NOMO-1 treated with dmso at 0.1 percent for 144 hours (cell line): Measurements from ENCODE around the gene P2RX1.
A peak's percentile ranks its signal among the peaks of the same experiment; 100 is the strongest.

Source experiments
- DNase-seq: peaks from one replicate; lab custom pipeline; 2025; ENCODE audit not compliant: unreplicated experiment; lab: John Stamatoyannopoulos, UW

P2RX1 gene

DNA sequence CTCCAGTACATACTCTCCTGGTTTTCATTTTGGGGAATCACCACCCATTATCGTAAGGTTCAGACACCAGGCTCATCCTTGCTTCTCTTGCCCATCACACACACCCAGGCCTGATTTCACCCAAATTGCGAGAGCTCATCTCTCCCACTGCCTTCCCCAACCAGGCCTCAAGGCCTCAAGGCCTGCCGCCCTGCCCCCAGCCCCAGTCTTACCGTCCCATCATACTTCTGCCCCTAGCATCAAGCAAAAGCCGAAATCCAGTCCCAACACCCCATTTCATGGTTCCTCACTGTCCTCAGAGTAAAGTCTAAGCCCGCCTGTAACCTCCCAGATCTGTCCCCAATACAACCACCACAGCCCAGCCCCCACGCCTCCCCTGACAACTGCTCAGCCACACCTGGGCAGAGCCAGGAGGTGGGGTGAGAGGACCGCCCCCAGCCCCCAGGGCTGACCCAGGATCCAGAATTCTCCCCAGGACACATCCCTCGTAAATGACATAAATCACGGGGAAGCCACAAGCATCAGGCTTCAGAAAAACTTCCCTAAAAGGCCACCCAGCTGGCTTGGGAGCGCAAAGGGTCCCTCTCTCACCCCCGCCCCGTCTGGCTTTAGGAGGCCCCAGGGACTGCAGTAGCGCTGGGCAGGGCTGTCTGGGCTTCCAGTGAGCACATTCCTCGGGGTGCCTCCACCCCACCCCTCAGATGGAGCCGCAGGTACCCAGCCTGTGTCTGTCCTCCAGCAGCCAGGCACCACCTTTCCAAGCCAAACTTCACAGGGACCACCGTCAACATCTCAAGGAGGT lies 9.6 kb upstream of the P2RX1 start:
- DNase-seq, result no peak

DNA sequence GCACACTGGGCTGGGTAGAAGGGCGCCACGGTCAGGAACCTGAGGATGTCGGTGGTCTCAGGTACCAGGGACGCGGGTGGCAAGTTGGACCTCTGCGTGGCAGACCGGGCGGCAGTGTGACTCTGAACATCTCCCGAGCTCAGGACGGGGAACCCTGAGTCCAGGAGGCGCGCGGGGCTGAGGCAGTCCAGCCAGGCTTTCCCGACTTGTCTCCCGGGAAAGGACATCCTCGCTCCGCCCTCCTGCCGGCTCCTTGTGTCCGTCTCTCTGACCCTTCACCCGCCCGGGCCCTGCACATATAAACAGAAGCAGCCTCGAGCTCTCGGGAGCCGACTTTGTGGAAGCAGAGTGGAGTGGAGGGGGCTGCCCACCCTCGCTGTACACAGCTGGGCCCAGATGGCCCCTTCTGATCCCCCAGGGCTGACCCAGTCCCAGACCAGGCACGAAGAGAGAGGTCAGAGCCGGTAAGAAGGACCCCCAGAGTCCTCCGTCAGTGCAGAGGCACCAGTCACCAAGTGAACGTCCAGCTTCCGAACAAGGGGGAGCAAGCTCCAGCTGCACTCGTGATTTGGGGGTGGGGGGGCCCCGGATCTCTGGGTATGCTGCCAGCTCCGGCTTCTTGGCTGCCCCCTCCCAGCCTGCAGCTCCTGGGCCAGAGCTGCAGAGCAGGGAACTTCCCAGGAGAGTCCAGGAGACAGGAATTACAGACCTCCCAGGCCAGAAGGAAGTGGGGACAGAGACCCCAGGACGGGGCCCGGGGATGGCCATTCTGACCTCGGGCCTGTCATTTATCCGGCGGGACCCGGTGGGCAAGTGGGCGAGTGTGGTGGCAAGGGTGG lies 8.5 kb upstream of the P2RX1 start:
- no peak for DNase-seq

DNA sequence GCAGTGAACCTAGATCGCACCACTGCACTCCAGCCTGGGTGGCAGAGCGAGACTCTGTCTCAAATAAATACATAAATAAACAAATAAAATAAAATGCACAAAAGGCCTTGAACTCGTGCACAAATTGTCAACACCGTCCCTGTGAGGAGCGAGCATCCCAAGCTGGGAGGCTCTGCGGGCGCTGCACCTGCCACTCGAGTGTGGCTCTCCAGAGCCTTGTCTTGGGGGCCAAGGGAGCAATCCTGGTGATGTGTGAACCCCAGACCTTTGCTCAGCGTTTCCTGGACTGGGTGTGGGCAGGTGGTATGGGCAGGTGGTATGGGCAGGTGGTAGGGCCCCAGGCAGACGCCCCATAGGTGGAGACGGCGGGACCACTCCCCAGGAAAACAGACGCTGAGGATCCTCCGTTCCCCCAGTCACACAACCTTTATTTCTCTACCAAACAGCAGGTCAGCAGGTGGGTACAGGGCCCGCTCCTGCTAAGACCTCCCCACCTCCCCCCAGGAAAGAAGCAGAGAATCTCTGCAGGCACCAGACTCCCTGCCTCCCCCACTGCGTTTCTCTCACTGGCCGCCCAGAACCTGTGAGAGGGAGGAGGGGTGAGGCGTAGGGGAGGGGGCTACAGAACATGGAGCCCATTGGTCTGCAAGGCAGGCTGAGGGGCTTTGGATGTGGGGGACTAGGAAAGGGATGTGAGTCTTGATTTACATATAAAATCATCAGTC lies 7.4 kb upstream of the P2RX1 start:
- DNase-seq, result no peak

DNA sequence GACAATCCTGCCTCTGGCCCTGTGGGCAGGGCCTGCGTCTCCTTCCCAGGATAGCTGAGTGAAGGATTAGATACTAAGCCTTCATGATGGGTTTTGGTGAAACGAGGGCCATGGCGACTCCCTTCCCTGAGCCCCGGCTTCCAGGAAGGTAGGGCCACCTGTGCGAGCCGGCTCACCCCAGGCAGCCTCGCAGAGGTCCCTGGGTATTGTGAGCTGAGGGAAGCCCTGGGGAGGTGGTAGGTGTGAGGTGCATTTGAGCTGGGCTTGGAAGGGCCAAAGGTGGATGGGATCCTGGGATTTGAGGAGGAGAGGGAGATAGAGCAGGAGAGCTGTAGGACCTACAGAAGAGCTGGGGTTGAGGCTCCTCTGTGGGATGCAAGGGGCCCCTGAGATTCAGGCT lies 6.5 kb upstream of the P2RX1 start:
- DNase-seq, result no peak

DNA sequence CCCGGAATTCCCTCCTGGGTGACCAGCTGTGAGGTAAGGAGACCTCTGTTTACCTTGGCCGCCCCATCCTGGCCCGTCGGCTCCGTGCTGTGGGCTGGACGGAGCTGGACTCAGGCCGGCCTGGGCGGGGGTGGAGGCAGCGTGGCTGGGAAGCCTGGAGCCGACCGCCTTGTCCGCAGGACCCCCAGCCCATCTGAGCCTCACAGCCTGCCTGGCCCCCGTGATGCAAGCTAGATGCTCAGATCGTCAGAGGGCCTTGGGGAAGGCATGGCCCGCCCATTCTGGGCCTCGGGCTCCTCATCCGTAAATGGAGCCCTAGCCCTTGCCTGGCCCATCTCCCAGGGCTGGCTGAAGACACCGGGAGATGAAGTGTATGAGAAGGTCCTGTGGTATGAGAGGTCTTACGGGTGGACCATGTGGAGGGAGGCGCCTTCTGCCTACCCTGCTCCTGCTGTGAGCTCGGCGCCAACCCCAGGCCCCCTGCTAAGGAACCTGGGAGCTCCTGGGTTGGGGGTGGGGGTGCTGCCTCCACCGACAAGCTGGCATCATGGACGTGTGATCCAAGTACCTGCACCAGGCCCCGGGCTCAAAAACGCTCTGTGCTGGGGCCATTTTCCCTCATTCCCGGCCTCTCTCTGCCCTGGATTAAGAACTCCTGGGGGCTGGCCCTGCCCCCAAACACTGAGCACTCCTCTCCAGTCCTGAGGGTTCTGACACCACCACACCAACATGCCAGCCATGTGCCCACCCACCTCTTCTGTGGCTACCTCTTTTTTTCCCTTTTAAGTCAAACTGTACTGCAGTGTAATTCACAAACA lies 5.4 kb upstream of the P2RX1 start:
- DNase-seq, result no peak

DNA sequence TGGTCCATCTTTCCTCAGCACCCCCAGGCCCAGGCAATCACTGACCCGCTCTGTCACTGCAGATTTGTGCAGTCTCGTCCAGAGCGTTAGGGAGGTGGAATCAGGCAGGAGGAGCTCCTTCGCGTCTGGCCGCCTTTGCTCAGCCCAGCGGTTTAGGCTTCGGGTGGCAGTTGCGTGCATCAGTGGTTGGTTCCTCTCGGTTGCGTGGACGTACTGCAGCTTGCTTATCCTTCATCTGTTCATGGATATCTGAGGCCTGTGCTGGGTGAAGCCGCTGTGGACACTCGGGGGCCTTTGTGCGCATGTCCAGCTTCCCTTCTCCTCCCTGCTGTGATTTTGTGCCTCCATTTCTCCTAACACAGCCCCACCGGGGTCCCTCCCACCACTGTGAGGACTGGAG lies 4.7 kb upstream of the P2RX1 start:
- DNase-seq, result no peak

DNA sequence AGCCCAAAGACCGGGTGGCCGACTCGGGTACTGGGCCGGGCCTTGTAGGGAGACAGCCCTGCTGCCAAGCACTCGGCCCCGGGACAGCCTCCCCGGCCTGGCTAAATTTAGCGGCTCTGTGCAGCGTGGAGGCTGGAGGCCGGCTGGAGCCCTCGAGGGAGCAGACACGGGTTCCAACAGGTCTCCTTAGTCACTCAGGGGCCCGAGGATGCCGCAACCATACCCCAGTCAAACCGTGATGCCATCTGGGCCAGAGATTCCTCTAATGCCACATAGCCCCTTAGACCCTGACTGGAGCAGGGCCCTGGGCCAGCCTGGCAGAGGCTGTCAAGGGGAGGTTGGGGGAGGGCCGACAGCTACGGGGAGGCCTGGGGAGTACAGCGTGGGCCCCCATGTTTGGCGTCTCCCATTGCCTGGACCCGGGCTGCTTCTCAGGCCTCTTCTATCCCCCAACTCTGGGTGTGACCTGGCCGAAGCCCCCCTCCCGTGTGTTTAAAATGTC lies 2.9 kb upstream of the P2RX1 start:
- no peak for DNase-seq

- no peak for DNase-seq
Measured at GRCh38 chr17:3918372-3919122, 2.3 kb upstream of the P2RX1 start.

DNA sequence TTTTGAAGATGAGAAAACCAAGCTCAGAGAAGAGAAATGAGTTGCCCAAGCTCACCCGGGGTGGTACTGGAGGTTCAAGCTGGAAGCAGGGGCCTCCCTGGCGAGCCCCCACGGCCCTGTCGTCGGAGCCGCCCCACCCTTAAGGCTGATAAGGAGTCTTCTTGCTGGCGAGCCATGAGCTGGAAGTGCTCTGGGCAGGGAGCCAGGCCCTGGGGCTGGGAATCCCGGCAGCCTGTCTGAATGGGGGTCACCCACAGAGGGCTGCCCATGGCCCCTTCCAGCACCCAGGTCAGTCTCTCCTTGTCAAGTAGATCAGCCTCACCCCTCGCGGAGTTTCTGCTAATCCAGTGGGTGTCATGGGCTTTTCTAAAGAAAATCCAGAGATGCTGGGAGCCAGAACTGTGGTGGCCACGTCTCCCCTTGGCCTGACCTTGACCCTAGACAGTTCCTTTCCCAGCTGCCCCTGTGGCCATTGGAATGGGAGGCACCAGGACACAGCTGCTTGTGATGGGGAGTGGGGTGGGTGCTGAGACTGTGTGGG lies 1.2 kb upstream of the P2RX1 start:
- DNase-seq, result peak; percentile 42

DNA sequence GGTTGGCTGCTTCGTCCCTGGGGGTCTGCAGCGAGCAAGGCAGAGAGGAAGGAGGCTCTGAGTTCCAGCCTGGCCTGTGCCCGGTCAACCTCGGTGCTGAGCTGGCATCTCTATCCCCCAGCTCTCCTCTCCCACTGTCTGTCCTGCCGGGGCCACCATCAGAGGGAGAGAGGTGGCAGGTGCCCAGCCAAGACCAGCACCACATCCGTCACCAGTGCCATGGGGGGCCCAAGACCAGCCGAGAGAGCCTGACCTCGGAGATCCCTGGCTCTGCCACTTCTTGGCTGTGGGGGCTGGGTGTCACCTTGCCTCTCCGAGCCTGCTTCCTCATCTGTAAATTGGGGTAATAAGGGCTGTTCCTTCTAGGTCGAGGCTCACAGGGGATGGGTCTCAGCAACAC lies 560 bp upstream of the P2RX1 start:
- DNase-seq, result peak; percentile 46

GRCh38 chr17:3915581-3915994 lies 677 bp downstream of the P2RX1 start:
- no peak for DNase-seq

- peak; percentile 42 for DNase-seq
Measured at GRCh38 chr17:3914312-3914670, 2.0 kb downstream of the P2RX1 start.

DNA sequence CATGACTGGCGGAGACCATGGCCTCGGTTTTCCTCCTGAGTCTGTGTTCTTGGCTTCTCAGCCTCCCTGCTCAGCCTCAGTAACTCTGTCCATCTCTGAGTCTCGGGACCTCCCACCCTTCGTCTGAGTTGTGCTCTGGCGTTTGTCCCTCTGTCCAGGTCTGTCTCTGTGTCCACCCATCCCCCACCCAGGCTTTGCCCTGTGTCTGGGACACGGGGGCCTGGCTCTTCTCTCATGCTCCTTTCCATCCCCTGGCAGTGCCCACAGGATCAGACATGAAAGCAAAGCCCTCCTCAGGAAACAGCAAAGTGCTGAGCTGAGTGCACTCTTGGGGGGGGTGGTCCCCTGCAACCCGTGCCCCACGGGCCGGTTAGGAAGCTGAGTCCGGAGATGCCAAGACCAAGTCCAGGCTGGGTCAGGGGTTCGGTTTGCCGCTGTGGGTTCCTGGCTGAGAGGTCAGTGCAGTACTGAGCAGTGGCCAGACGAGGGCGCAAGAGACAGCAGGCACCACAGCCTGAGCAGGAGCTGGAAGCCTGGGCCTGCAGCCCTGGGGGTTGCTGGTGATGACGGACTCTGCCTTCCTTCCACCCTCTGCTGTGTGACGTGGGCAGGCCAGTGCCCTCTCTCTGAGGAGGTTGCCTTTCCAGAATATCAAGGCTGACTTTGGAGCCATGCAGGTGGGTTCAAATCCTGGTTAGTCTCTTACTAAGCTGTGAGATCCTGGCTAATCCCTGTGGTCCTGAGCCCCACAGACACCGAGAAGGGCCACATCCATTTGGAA lies 2.5 kb downstream of the P2RX1 start:
- DNase-seq, result peak; percentile 87

- DNase-seq, result no peak
Measured at GRCh38 chr17:3912827-3913226, 3.4 kb downstream of the P2RX1 start.

- peak; percentile 63 for DNase-seq
Measured at GRCh38 chr17:3911271-3912053, 4.8 kb downstream of the P2RX1 start.

DNA sequence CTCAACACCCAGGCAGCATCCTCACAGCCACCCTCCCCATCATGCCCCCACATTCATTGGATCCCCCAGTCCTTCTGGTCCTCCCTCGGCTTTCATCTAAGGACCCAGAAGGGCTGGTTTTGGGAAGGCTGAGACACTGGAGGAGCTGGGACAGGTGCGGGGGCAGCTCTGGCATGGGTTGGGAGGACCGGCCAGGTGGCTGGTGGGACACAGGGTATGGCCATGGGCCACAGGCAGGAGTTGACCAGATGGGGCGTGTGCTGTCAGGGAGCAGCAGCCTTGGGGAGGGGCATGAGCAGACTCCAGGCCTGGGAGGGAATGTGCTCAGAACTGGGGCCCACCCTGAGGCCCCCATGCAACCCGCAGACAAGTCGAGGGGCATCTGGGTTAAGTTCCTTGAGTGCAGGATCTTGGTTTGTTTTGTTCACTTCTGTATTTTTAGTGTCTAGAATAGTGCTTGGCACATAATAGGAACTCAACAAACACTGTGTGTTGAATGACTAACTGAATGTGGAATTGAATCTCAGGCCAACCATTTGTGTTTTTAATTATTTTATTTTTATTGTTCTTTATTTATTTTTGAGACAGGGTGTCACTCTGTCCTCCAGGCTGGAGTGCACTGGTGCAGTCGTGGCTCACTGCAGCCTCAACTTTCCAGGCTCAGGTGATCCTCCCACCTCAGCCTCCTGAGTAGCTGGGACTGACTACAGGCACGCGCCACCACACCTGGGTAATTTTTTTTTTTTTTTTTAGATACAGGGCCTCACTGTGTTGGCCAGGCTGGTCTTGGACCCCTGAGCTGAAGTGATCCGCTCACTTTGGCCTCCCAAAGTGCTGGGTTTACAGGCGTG lies 5.6 kb downstream of the P2RX1 start:
- DNase-seq, result no peak

DNA sequence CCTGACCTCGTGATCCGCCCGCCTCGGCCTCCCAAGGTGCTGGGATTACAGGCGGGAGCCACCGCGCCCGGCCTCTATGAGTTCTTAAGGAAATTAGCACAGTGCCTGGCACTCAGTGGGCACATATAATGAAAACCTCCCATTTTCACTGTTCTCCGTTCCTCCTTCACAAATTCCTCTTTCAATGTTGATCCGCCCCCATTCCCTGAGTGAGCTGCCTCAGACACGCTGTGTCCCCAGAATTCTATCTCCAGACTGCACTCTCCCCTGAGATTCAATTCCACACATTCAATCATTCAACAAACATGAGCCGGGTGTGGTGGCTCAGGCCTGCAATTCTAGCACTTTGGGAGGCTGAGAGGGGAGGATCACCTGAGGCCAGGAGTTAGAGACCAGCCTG lies 7.0 kb downstream of the P2RX1 start:
- DNase-seq, result no peak
